Measurements from ENCODE around the gene NLGN2. TPM values are rescaled to one million over a fixed set of nuclear protein-coding genes. Genes with fewer than 3 reads are reported as not detected.

Gene NLGN2
- total RNA-seq, 4 donors from 2014 or later: 2.2 to 6.3 (median 4.7) TPM

DNA sequence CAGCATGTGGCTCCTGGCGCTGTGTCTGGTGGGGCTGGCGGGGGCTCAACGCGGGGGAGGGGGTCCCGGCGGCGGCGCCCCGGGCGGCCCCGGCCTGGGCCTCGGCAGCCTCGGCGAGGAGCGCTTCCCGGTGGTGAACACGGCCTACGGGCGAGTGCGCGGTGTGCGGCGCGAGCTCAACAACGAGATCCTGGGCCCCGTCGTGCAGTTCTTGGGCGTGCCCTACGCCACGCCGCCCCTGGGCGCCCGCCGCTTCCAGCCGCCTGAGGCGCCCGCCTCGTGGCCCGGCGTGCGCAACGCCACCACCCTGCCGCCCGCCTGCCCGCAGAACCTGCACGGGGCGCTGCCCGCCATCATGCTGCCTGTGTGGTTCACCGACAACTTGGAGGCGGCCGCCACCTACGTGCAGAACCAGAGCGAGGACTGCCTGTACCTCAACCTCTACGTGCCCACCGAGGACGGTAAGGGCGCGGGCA is 645 bp downstream of the NLGN2 start:
- Histone ChIP-seq H3K27me3 (no peaks in the 10 kb centered on the region), H3K27ac (no peak overlapping the region), H3K4me3 (replicated peaks in 1 of 3) (no peak overlapping the region), H3K9me3 (no peaks in the 10 kb centered on the region), H3K36me3 (no peaks in the 10 kb centered on the region), H3K4me1 (peaks cover under 1 to 8% of the 10 kb centered on the region in 2 donors)
- intact Hi-C loops (cut with DNase I): no loop called here
- WGBS, 2 donors: 61 to 79% methylated on average over 31 to 33 of the region's 58 CpGs
- no peak for TF ChIP-seq POLR2A (IDR thresholded peaks at IDR 0.05)
- TF ChIP-seq CTCF (IDR thresholded peaks at IDR 0.05): no peak
- no peak for DNase-seq

GRCh38 chr17:7408863-7409262 is 1.2 kb downstream of the NLGN2 start:
- Histone ChIP-seq H3K27ac (no peak overlapping the region), H3K4me1 (peaks cover 0 to 7% of the 10 kb centered on the region in 2 donors), H3K9me3 (no peaks in the 10 kb centered on the region), H3K36me3 (no peaks in the 10 kb centered on the region), H3K4me3 (replicated peaks in 1 of 3) (no peak overlapping the region), H3K27me3 (no peaks in the 10 kb centered on the region)
- no peak for DNase-seq
- intact Hi-C loops (cut with DNase I): no loop called here
- 82 to 88% methylated on average over 5 of the region's 6 CpGs for WGBS, 2 donors
- TF ChIP-seq POLR2A (IDR thresholded peaks at IDR 0.05) (no peak), CTCF (IDR thresholded peaks at IDR 0.05) (no peak)

DNA sequence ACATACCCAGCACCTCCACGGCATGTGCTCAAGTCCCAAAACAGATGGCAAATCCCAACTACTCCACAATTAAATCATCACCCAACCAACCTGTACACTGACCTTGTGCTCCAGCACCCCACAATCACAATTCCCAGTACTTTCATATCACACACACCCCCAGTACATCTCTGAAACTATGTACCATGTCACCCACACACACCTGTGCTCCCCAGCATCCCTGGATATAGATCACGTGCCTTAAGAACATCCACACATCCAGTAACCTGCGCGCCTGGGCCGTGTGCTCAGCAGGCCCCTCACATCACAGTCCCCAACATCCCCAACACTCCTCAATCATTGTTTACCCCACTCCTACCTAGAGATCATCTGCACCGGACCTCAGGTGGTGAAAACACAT is 2.1 kb downstream of the NLGN2 start:
- Histone ChIP-seq H3K27me3 (no peaks in the 10 kb centered on the region), H3K4me3 (replicated peaks in 1 of 3) (no peak overlapping the region), H3K27ac (no peak overlapping the region), H3K36me3 (no peaks in the 10 kb centered on the region), H3K4me1 (peaks cover 0 to 7% of the 10 kb centered on the region in 2 donors), H3K9me3 (no peaks in the 10 kb centered on the region)
- intact Hi-C loops (cut with DNase I): no loop called here
- no peak for DNase-seq
- no peak for TF ChIP-seq CTCF (IDR thresholded peaks at IDR 0.05)
- TF ChIP-seq POLR2A (IDR thresholded peaks at IDR 0.05): no peak
- WGBS, 2 donors: 94% methylated on average over 6 of the region's 6 CpGs

- Histone ChIP-seq H3K4me1 (no peaks in the 10 kb centered on the region), H3K4me3 (replicated peaks in 1 of 3) (no peak overlapping the region), H3K27me3 (no peaks in the 10 kb centered on the region), H3K27ac (no peak overlapping the region), H3K9me3 (no peaks in the 10 kb centered on the region), H3K36me3 (no peaks in the 10 kb centered on the region)
- TF ChIP-seq POLR2A (IDR thresholded peaks at IDR 0.05) (no peak), CTCF (IDR thresholded peaks at IDR 0.05) (no peak)
- intact Hi-C loops (cut with DNase I): no loop called here
- no peak for DNase-seq
- 85 to 91% methylated on average over 24 to 25 of the region's 25 CpGs for WGBS, 2 donors
Measured at GRCh38 chr17:7410634-7411426, 3.2 kb downstream of the NLGN2 start.

- DNase-seq: no peak
- no peaks in the 10 kb centered on the region for H3K36me3 ChIP-seq
- no peak overlapping the region for H3K4me3 ChIP-seq (replicated peaks in 1 of 3)
- 87 to 95% methylated on average over 6 to 8 of the region's 8 CpGs for WGBS, 2 donors
- TF ChIP-seq POLR2A (IDR thresholded peaks at IDR 0.05): no peak
- no peak for TF ChIP-seq CTCF (IDR thresholded peaks at IDR 0.05)
- H3K27ac ChIP-seq: no peak overlapping the region
- no peaks in the 10 kb centered on the region for H3K9me3 ChIP-seq
- intact Hi-C loops (cut with DNase I): no loop called here
- H3K27me3 ChIP-seq: no peaks in the 10 kb centered on the region
- no peaks in the 10 kb centered on the region for H3K4me1 ChIP-seq
Measured at GRCh38 chr17:7411427-7411750, 3.7 kb downstream of the NLGN2 start.
